ENCODE data around the gene ZNF438. TPM values are rescaled to one million over a fixed set of nuclear protein-coding genes. Genes with fewer than 3 reads are reported as not detected.

Gene ZNF438
- total and polyA plus RNA-seq, 10 of the 15 experiments (the other 5 are each of a cell fraction or from before 2014, with no cell fraction given): 0.93 to 5.2 (median 1.9) TPM

DNA sequence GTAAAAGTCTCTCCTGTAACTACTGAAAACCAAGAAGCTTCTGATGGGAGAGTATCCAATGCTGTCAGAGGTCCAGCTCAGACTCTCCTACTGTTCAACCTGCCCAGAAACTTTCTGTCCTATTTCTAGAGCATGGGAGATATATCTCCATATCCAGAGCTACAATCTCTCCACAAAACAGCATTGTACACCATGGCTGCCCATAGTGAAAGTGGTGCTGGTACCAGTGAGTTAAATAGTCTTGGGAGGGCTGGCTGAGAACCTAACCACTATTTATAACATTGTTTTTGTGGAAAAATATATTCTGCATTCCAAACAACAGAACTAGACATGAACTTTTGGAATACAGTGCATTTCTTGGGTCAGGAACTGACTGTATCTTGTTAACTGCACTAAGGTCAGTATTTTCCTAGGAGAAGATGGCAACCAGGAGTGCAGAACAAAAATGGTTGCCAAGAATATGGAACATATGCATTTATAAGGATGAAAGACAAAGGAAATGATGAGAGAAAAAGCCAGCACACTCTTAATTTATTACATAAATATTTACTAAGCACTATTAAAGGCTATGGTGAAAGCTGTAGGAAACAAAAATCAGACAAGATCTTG is 91.9 kb downstream of the ZNF438 start:
- POLR2A ChIA-PET: no interaction called here

More for the DNA sequence above, 91.9 kb downstream of the ZNF438 start:
- no peak for ATAC-seq
- H4K20me1 ChIP-seq (ENCODE audit: control insufficient read depth, insufficient read depth): no peaks in the 10 kb centered on the region
- no peak overlapping the region for H3K27ac ChIP-seq (ENCODE audit: control insufficient read depth, insufficient read depth)
- no peak overlapping the region for H2AFZ ChIP-seq (ENCODE audit: control insufficient read depth, low read depth, low read length)
- H3K9ac ChIP-seq (ENCODE audit: control insufficient read depth, insufficient read depth, low read length): no peak overlapping the region
- TF ChIP-seq EZH2 (IDR thresholded peaks at IDR 0.05; ENCODE audit: borderline replicate concordance, control insufficient read depth, low read depth, low read length): no peak
- TF ChIP-seq, protein P1, sequence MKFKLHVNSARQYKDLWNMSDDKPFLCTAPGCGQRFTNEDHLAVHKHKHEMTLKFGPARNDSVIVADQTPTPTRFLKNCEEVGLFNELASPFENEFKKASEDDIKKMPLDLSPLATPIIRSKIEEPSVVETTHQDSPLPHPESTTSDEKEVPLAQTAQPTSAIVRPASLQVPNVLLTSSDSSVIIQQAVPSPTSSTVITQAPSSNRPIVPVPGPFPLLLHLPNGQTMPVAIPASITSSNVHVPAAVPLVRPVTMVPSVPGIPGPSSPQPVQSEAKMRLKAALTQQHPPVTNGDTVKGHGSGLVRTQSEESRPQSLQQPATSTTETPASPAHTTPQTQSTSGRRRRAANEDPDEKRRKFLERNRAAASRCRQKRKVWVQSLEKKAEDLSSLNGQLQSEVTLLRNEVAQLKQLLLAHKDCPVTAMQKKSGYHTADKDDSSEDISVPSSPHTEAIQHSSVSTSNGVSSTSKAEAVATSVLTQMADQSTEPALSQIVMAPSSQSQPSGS (IDR thresholded peaks at IDR 0.05; ENCODE audit: low read length): no peak
- no peak for TF ChIP-seq BCL3 (IDR thresholded peaks at IDR 0.05; ENCODE audit: borderline replicate concordance, insufficient read depth, low read depth, low read length, poor library complexity, severe bottlenecking)
- TF ChIP-seq, protein P2, sequence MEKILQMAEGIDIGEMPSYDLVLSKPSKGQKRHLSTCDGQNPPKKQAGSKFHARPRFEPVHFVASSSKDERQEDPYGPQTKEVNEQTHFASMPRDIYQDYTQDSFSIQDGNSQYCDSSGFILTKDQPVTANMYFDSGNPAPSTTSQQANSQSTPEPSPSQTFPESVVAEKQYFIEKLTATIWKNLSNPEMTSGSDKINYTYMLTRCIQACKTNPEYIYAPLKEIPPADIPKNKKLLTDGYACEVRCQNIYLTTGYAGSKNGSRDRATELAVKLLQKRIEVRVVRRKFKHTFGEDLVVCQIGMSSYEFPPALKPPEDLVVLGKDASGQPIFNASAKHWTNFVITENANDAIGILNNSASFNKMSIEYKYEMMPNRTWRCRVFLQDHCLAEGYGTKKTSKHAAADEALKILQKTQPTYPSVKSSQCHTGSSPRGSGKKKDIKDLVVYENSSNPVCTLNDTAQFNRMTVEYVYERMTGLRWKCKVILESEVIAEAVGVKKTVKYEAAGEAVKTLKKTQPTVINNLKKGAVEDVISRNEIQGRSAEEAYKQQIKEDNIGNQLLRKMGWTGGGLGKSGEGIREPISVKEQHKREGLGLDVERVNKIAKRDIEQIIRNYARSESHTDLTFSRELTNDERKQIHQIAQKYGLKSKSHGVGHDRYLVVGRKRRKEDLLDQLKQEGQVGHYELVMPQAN (conservative IDR thresholded peaks at IDR 0.05): no peak
- no peak for TF ChIP-seq MXI1 (IDR thresholded peaks at IDR 0.05; ENCODE audit: low read depth, low read length)
- TF ChIP-seq HDGF (IDR thresholded peaks at IDR 0.05): no peak
- no peak for TF ChIP-seq YBX1 (IDR thresholded peaks at IDR 0.05)
- no peak for TF ChIP-seq ZZZ3 (IDR thresholded peaks at IDR 0.05; ENCODE audit: control insufficient read depth, insufficient read length, low read depth)
- no peak for TF ChIP-seq BCL11A (IDR thresholded peaks at IDR 0.05; ENCODE audit: low read depth, low read length)
- TF ChIP-seq MYC (IDR thresholded peaks at IDR 0.05; ENCODE audit: insufficient read depth, insufficient read length, insufficient replicate concordance, low read length, severe bottlenecking): no peak
- TF ChIP-seq IKZF1 (conservative IDR thresholded peaks at IDR 0.05): no peak
- no peak for TF ChIP-seq ZBED1 (IDR thresholded peaks at IDR 0.05; ENCODE audit: borderline replicate concordance)
- TF ChIP-seq CHD2 (IDR thresholded peaks at IDR 0.05; ENCODE audit: borderline replicate concordance, low read depth, low read length): no peak
- no peak for TF ChIP-seq ETV6 (conservative IDR thresholded peaks at IDR 0.05 in 1 of 2, IDR thresholded peaks at IDR 0.05 in 1 of 2; ENCODE audit: borderline replicate concordance in 1 of 2, low read depth in 1 of 2)
- TF ChIP-seq TCF3 (IDR thresholded peaks at IDR 0.05; ENCODE audit: borderline replicate concordance, insufficient read depth, low read depth, low read length): no peak
- intact Hi-C loops (cut with micrococcal nuclease; ENCODE audit: unreplicated experiment): no loop called here
- H3K4me1 ChIP-seq (ENCODE audit: control insufficient read depth, insufficient read depth, low read length): no peaks in the 10 kb centered on the region
- RAD21 ChIA-PET (ENCODE audit: unreplicated experiment): no interaction called here
- no peak overlapping the region for H3K4me2 ChIP-seq (ENCODE audit: control insufficient read depth, insufficient read depth)
- no peak overlapping the region for H3K4me3 ChIP-seq
- CTCF ChIA-PET: no interaction called here
- BruUV-seq (replicated peaks): no TSS peak
- H3K79me2 ChIP-seq (ENCODE audit: control insufficient read depth, insufficient read depth, low read length): no peaks in the 10 kb centered on the region
- SMC1A ChIA-PET (ENCODE audit: uncharacterized antibody, unreplicated experiment): interaction anchor here (0.6 kb wide), 1 partner anchor 251 kb away, joined by 3 read pairs; no protein-coding TSS in a partner anchor
- DNase-seq (ENCODE audit: low read depth, low spot score): no peak
- H3K36me3 ChIP-seq (ENCODE audit: control insufficient read depth in 2 of 2, insufficient read depth in 2 of 2, low read length in 1 of 2): no peaks in the 10 kb centered on the region
- H3K9me3 ChIP-seq (replicated peaks; ENCODE audit: control insufficient read depth, insufficient read depth, low read length): no peaks in the 10 kb centered on the region; the same call in 1 of the 3 replicates
- no peaks in the 10 kb centered on the region for H3K27me3 ChIP-seq (replicated peaks in 1 of 2; ENCODE audit: control insufficient read depth in 2 of 2, insufficient read depth in 2 of 2, low read length in 1 of 2)
- no peak for FAIRE-seq
- in situ Hi-C loops (cut with MboI): no loop called here
